Kidney (tissue), 14 donors: ENCODE data around the gene MRS2. TPM values are rescaled to one million over a fixed set of nuclear protein-coding genes. Genes with fewer than 3 reads are reported as not detected.
A peak's percentile ranks its signal among the peaks of the same experiment; 100 is the strongest.
"Not testable (repeated sequence)": the region's sequence is repeated elsewhere in the genome, so short reads cannot be mapped to it uniquely, and the experiment has no call there.

Experiments
- DNase-seq, 5 donors: peaks; one replicate each; pipeline ENCODE4 v3.0.0-alpha.2; 2013 to 2020
- FAIRE-seq: peaks from 2 replicates; lab custom pipeline; 2012; peaks lifted over from hg19 to GRCh38; lab: Jason Lieb, UNC
- H3K27ac ChIP-seq, 2 donors: one replicate each; pipeline ENCODE4 v1.7.0; 2013; ENCODE audit warnings: low read depth in 2 of 2, low read length in 2 of 2, inconsistent platforms in 1 of 2
- H3K27me3 ChIP-seq: one replicate; pipeline ENCODE4 v1.7.1; 2013; ENCODE audit warnings: low read length, inconsistent platforms; ENCODE audit not compliant: control insufficient read depth, insufficient read depth
- H3K36me3 ChIP-seq, 3 donors: one replicate each; pipeline versions ENCODE4 v1.7.0 to v1.7.1; 2013; ENCODE audit warnings: low read length in 3 of 3, control low read depth in 1 of 3, inconsistent platforms in 1 of 3; ENCODE audit not compliant: insufficient read depth in 3 of 3, control insufficient read depth in 2 of 3
- H3K4me1 ChIP-seq, 3 donors: one replicate each; pipeline versions ENCODE4 v1.7.0 to v1.7.1; 2013; ENCODE audit warnings: low read length in 3 of 3, inconsistent platforms in 1 of 3, low read depth in 1 of 3; ENCODE audit not compliant: control insufficient read depth in 2 of 3, insufficient read depth in 2 of 3
- H3K4me3 ChIP-seq, 3 donors: one replicate each; pipeline versions ENCODE4 v1.7.0 to v1.8.1; 2013; ENCODE audit warnings: low read length in 3 of 3, control low read depth in 1 of 3, inconsistent platforms in 1 of 3
- H3K9ac ChIP-seq, 3 donors: one replicate each; pipeline versions ENCODE4 v1.7.0 to v1.7.1; 2013; ENCODE audit warnings: low read length in 3 of 3, control low read depth in 1 of 3, inconsistent platforms in 1 of 3
- H3K9me3 ChIP-seq, 3 donors: one replicate each; pipeline versions ENCODE4 v1.7.0 to v1.7.1; 2013; ENCODE audit warnings: low read length in 3 of 3, control low read depth in 1 of 3, inconsistent platforms in 1 of 3; ENCODE audit not compliant: control insufficient read depth in 2 of 3, insufficient read depth in 1 of 3
- CTCF ChIP-seq: IDR thresholded peaks from 3 replicates; pipeline ENCODE4 v1.5.1; 2012; ENCODE audit warnings: mild to moderate bottlenecking, moderate library complexity, borderline replicate concordance; ENCODE audit not compliant: insufficient read depth; ENCODE audit errors: extremely low read depth
- intact Hi-C: fragments of 100-400 bp; cut with DNase I; formaldehyde crosslinking; loops from one replicate; pipeline ENCODE4 v1.11.1; 2022
- polyA plus RNA-seq: library from polyadenylated mRNA; stranded (reverse); fragments of 350-450 nt; fragmentation: Illumina TruSeq; extraction: RNeasy Lipid Tissue Mini Kit (QIAGEN cat#74804); gene quantifications from one replicate; pipeline ENCODE4 v1.2.3, GENCODE V29; 2014; ENCODE audit warnings: low read depth, low replicate concordance; ENCODE audit not compliant: insufficient read depth
- total RNA-seq: library from RNA; stranded (reverse); fragmentation: NEBNext Ultra II Directional; extraction: Animal tissue kit (Norgen Biotek cat#: 25700); gene quantifications from one replicate; pipeline ENCODE4 v1.2.1, GENCODE V29; 2021
- donor health status: control.
- donor health status: control.
- donor health status: control.
- donor health status: control.
- donor health status: control.
- donor health status: DM: yes; HTN: yes; CAD: no.
- donor health status: Normal renal cell carcinoma (clear cell type).

Gene MRS2
- total and polyA plus RNA-seq, 2 donors from 2014 or later: 23.6 to 27.8 TPM

DNA sequence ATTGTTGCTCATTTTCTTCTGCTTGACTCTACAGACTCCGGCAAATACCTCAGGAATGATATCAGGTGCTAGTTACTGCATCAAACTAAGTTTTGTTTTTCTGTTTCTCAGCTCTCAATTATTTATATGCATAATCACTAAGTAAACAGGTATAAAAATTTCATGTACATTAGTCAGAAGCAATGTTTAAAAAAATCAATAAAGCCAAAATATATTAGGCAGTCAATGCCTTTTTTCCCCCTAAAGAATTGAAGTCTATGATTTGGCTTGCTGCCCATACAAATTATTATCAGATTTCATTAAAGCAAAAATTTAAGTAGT lies 20.6 kb upstream of the MRS2 start:
- TF ChIP-seq CTCF: no peak
- peaks cover 0 to 8% (median 0%) of the 10 kb centered on the region in 3 donors for H3K4me1 ChIP-seq
- H3K9ac ChIP-seq: peak overlapping the region in 1 of 3 donors; percentile 58
- intact Hi-C loops: no loop called here
- no peaks in the 10 kb centered on the region for H3K27me3 ChIP-seq
- no peaks in the 10 kb centered on the region for H3K36me3 ChIP-seq
- FAIRE-seq (no peak), DNase-seq (no peak)
- peak overlapping the region; percentile 67 to 68 for H3K27ac ChIP-seq
- no peaks in the 10 kb centered on the region for H3K9me3 ChIP-seq
- peak overlapping the region in 2 of 3 donors; percentile 16 to 59 for H3K4me3 ChIP-seq

- DNase-seq: peak in 2 of 5 donors; percentile 68 to 75
- H3K27me3 ChIP-seq, H3K36me3 ChIP-seq, intact Hi-C loops, FAIRE-seq, H3K9me3 ChIP-seq, H3K4me1 ChIP-seq: not testable (repeated sequence)
- peak overlapping the region in 1 of 3 donors; percentile 58 for H3K9ac ChIP-seq
- peak overlapping the region in 2 of 3 donors; percentile 16 to 59 for H3K4me3 ChIP-seq
- peak overlapping the region; percentile 67 to 68 for H3K27ac ChIP-seq
Measured at GRCh38 chr6:24382891-24383494, 19.7 kb upstream of the MRS2 start.

DNA sequence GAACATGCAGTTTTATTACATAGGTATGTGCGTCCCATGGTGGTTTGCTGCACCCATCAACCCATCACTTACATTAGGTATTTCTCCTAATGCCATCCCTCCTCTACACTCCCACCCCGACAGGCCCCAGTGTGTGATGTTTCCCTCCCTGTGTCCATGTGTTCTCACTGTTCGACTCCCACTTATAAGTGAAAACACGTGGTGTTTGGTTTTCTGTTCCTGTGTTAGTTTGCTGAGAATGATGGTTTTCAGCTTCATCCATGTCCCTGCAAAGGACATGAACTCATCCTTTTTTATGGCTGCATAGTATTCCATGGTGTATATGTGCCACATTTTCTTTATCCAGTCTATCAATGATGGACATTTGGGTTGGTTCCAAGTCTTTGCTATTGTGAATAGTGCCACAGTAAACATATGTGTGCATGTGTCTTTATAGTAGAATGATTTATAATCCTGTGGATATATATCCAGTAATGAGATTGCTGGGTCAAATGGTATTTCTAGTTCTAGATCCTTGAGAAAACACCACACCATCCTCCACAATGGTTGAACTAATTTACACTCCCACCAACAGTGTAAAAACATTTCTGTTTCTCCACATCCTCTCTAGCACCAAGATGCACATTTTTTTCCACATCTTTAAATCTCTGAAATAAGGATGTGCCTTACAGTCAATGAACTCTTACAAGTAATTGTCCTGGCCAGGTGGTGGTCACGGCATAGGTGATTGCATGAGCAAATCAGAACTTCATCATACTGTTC lies 18.2 kb upstream of the MRS2 start:
- H3K4me3 ChIP-seq, FAIRE-seq, H3K27me3 ChIP-seq, H3K9me3 ChIP-seq, H3K4me1 ChIP-seq, DNase-seq, H3K9ac ChIP-seq, H3K36me3 ChIP-seq, intact Hi-C loops: not testable (repeated sequence)
- peak overlapping the region; percentile 32 to 69 for H3K27ac ChIP-seq

GRCh38 chr6:24385536-24386269 lies 17.0 kb upstream of the MRS2 start:
- Histone ChIP-seq H3K9ac (no peak overlapping the region), H3K27me3 (no peaks in the 10 kb centered on the region), H3K4me3 (no peak overlapping the region), H3K4me1 (peaks cover 0 to 8% (median 0%) of the 10 kb centered on the region in 3 donors), H3K9me3 (no peaks in the 10 kb centered on the region), H3K36me3 (no peaks in the 10 kb centered on the region), H3K27ac (peak overlapping the region; percentile 13 to 53)
- FAIRE-seq (no peak), DNase-seq (peak in 3 of 5 donors; percentile 13 to 54 (median 46))
- intact Hi-C loops: no loop called here
- no peak for TF ChIP-seq CTCF
